Measurements from ENCODE around the gene APBA2.

- TF ChIP-seq BHLHE40 (IDR thresholded peaks at IDR 0.05; ENCODE audit: borderline replicate concordance in 1 of 2, low read depth in 2 of 2, low read length in 1 of 2) (no peak), CBX3 (IDR thresholded peaks at IDR 0.05; ENCODE audit: borderline replicate concordance, low read depth) (no peak), GABPA (IDR thresholded peaks at IDR 0.05; ENCODE audit: low read depth) (no peak), JUND (IDR thresholded peaks at IDR 0.05; ENCODE audit: low read depth, low read length) (no peak), SIN3A (IDR thresholded peaks at IDR 0.05; ENCODE audit: low read depth, low read length) (no peak), BRCA1 (IDR thresholded peaks at IDR 0.05; ENCODE audit: low read depth, low read length) (no peak), CTCF (IDR thresholded peaks at IDR 0.05 in 2 of 3, conservative IDR thresholded peaks at IDR 0.05 in 1 of 3; ENCODE audit: control insufficient read depth in 2 of 3, extremely low read depth in 1 of 3, insufficient read depth in 1 of 3, low read depth in 3 of 3, low read length in 3 of 3) (no peak), ZNF274 (IDR thresholded peaks at IDR 0.05; ENCODE audit: insufficient read depth, insufficient read length) (no peak), TAF1 (IDR thresholded peaks at IDR 0.05; ENCODE audit: borderline replicate concordance, low read depth, low read length) (no peak)
- TF ChIP-seq, protein P1, sequence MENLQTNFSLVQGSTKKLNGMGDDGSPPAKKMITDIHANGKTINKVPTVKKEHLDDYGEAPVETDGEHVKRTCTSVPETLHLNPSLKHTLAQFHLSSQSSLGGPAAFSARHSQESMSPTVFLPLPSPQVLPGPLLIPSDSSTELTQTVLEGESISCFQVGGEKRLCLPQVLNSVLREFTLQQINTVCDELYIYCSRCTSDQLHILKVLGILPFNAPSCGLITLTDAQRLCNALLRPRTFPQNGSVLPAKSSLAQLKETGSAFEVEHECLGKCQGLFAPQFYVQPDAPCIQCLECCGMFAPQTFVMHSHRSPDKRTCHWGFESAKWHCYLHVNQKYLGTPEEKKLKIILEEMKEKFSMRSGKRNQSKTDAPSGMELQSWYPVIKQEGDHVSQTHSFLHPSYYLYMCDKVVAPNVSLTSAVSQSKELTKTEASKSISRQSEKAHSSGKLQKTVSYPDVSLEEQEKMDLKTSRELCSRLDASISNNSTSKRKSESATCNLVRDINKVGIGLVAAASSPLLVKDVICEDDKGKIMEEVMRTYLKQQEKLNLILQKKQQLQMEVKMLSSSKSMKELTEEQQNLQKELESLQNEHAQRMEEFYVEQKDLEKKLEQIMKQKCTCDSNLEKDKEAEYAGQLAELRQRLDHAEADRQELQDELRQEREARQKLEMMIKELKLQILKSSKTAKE (IDR thresholded peaks at IDR 0.05; ENCODE audit: low read depth, poor library complexity, severe bottlenecking), result no peak
Observed at GRCh38 chr15:28876845-28877185, 9.0 kb upstream of the APBA2 start.
